GM18951 (cell line): ENCODE data around the gene PRMT2.

Experiments
- POLR2A ChIP-seq: IDR thresholded peaks from 4 replicates; pipeline ENCODE4 v1.6.1; 2011; ENCODE audit warnings: mild to moderate bottlenecking; ENCODE audit not compliant: insufficient read length, insufficient read depth; ENCODE audit errors: extremely low read depth
- in situ Hi-C: fragments of 300-500 bp; cut with MboI; formaldehyde crosslinking; loops from one replicate; pipeline ENCODE4 v1.12.0; 2022; ENCODE audit warnings: low sequenced_read_pairs, mixed read lengths, inconsistent platforms; ENCODE audit not compliant: unreplicated experiment

Gene PRMT2

GRCh38 chr21:46639489-46640386, 4.3 kb downstream of the PRMT2 start:
- in situ Hi-C loops: no loop called here

GRCh38 chr21:46641656-46642055, 6.2 kb downstream of the PRMT2 start:
- in situ Hi-C loops: no loop called here
- TF ChIP-seq POLR2A: no peak

More at GRCh38 chr21:46639489-46640386, 4.3 kb downstream of the PRMT2 start:
- TF ChIP-seq POLR2A: no peak

GRCh38 chr21:46643379-46644177, 8.1 kb downstream of the PRMT2 start:
- TF ChIP-seq POLR2A: no peak
- in situ Hi-C loops: no loop called here

GRCh38 chr21:46645840-46646239, 10.4 kb downstream of the PRMT2 start:
- no peak for TF ChIP-seq POLR2A
- in situ Hi-C loops: no loop called here

- TF ChIP-seq POLR2A: no peak
- in situ Hi-C loops: no loop called here
These were observed 11.2 kb downstream of the PRMT2 start for GRCh38 chr21:46646541-46647154.

- in situ Hi-C loops: no loop called here
- TF ChIP-seq POLR2A: no peak
These were observed 13.1 kb downstream of the PRMT2 start for GRCh38 chr21:46648539-46648938.

- in situ Hi-C loops: no loop called here
- TF ChIP-seq POLR2A: no peak
These were observed 13.9 kb downstream of the PRMT2 start for GRCh38 chr21:46649356-46649755.

- no peak for TF ChIP-seq POLR2A
- in situ Hi-C loops: no loop called here
These were observed 15.1 kb downstream of the PRMT2 start for GRCh38 chr21:46650476-46651098.

- in situ Hi-C loops: no loop called here
- no peak for TF ChIP-seq POLR2A
These were observed 15.6 kb downstream of the PRMT2 start for GRCh38 chr21:46651121-46651520.

- TF ChIP-seq POLR2A: no peak
- in situ Hi-C loops: no loop called here
These were observed 19.8 kb downstream of the PRMT2 start for GRCh38 chr21:46655230-46655629.

GRCh38 chr21:46656820-46657219, 21.3 kb downstream of the PRMT2 start:
- in situ Hi-C loops: no loop called here
- TF ChIP-seq POLR2A: no peak

- in situ Hi-C loops: no loop called here
- TF ChIP-seq POLR2A: no peak
These were observed 25.0 kb downstream of the PRMT2 start for GRCh38 chr21:46660505-46660904.

GRCh38 chr21:46661211-46661625, 25.7 kb downstream of the PRMT2 start:
- TF ChIP-seq POLR2A: no peak
- in situ Hi-C loops: no loop called here
